C4-2B (cell line): Measurements from ENCODE around the gene RNF213.
"Not testable (repeated sequence)": the region's sequence is repeated elsewhere in the genome, so short reads cannot be mapped to it uniquely, and the experiment has no call there.

Experiments used
- H3K27ac ChIP-seq: fragments of 450-650 bp; 2 replicates; pipeline ENCODE4 v1.5.1; 2017
- CTCF ChIP-seq: fragments of 450-650 bp; conservative IDR thresholded peaks from 2 replicates; pipeline ENCODE4 v1.5.1; 2017; ENCODE audit warnings: mild to moderate bottlenecking
- ZFX ChIP-seq: fragments of 450-650 bp; IDR thresholded peaks from 2 replicates; pipeline ENCODE4 v1.6.1; 2017

RNF213 gene

GRCh38 chr17:80327518-80327917, 66.9 kb downstream of the RNF213 start:
- no peak overlapping the region for H3K27ac ChIP-seq
- TF ChIP-seq ZFX (no peak), CTCF (no peak)

- no peak overlapping the region for H3K27ac ChIP-seq
- TF ChIP-seq CTCF: no peak
- no peak for TF ChIP-seq ZFX
Observed at GRCh38 chr17:80328634-80329380, 68.2 kb downstream of the RNF213 start.

GRCh38 chr17:80329421-80329820, 68.8 kb downstream of the RNF213 start:
- not testable (repeated sequence) for H3K27ac ChIP-seq

GRCh38 chr17:80330276-80330675, 69.6 kb downstream of the RNF213 start:
- no peak for TF ChIP-seq CTCF
- TF ChIP-seq ZFX: no peak
- H3K27ac ChIP-seq: no peak overlapping the region

- not testable (repeated sequence) for H3K27ac ChIP-seq
Observed at GRCh38 chr17:80330938-80331337, 70.3 kb downstream of the RNF213 start.

- TF ChIP-seq CTCF: no peak
- no peak for TF ChIP-seq ZFX
Observed at GRCh38 chr17:80331820-80332219, 71.2 kb downstream of the RNF213 start.

GRCh38 chr17:80337195-80337895, 76.7 kb downstream of the RNF213 start:
- no peak overlapping the region for H3K27ac ChIP-seq
- TF ChIP-seq CTCF: no peak
- no peak for TF ChIP-seq ZFX

More at GRCh38 chr17:80331820-80332219, 71.2 kb downstream of the RNF213 start:
- H3K27ac ChIP-seq: no peak overlapping the region

- H3K27ac ChIP-seq: no peak overlapping the region
- TF ChIP-seq ZFX: no peak
- TF ChIP-seq CTCF: no peak
Observed at GRCh38 chr17:80339118-80339517, 78.5 kb downstream of the RNF213 start.
